GM18502 (cell line): Measurements from ENCODE around the gene DDX54.
"Not testable (repeated sequence)": the region's sequence is repeated elsewhere in the genome, so short reads cannot be mapped to it uniquely, and the experiment has no call there.

Experiments
- ATAC-seq: cut with Tn5 transposase; IDR thresholded peaks from one replicate; pipeline ENCODE4 v1.9.1; 2021; ENCODE audit warnings: mild to moderate bottlenecking; ENCODE audit not compliant: unreplicated experiment, poor library complexity

The DDX54 gene

GRCh38 chr12:113130457-113131135, 54.7 kb downstream of the DDX54 start:
- ATAC-seq: no peak

- no peak for ATAC-seq
Measured at GRCh38 chr12:113129664-113130456, 55.4 kb downstream of the DDX54 start.

- ATAC-seq: no peak
Measured at GRCh38 chr12:113128802-113129663, 56.2 kb downstream of the DDX54 start.

- no peak for ATAC-seq
Measured at GRCh38 chr12:113127791-113128199, 57.5 kb downstream of the DDX54 start.

- no peak for ATAC-seq
Measured at GRCh38 chr12:113120670-113121370, 64.5 kb downstream of the DDX54 start.

GRCh38 chr12:113119980-113120669, 65.2 kb downstream of the DDX54 start:
- no peak for ATAC-seq

GRCh38 chr12:113118142-113118541, 67.1 kb downstream of the DDX54 start:
- no peak for ATAC-seq

- ATAC-seq: not testable (repeated sequence)
Measured at GRCh38 chr12:113117684-113118083, 67.6 kb downstream of the DDX54 start.

- no peak for ATAC-seq
Measured at GRCh38 chr12:113116875-113117274, 68.4 kb downstream of the DDX54 start.

GRCh38 chr12:113115455-113116126, 69.7 kb downstream of the DDX54 start:
- no peak for ATAC-seq

GRCh38 chr12:113114447-113115178, 70.7 kb downstream of the DDX54 start:
- ATAC-seq: no peak

GRCh38 chr12:113113397-113113796, 71.9 kb downstream of the DDX54 start:
- no peak for ATAC-seq

GRCh38 chr12:113112043-113112899, 73.0 kb downstream of the DDX54 start:
- ATAC-seq: no peak

GRCh38 chr12:113111247-113111646, 74.0 kb downstream of the DDX54 start:
- ATAC-seq: no peak

GRCh38 chr12:113109872-113110599, 75.2 kb downstream of the DDX54 start:
- no peak for ATAC-seq

GRCh38 chr12:113109360-113109759, 75.9 kb downstream of the DDX54 start:
- ATAC-seq: no peak

- ATAC-seq: no peak
Measured at GRCh38 chr12:113108308-113108707, 77.0 kb downstream of the DDX54 start.
